Activated CD4-positive, alpha-beta T cell treated with anti-CD3 and anti-CD28 coated beads for 24 hours (primary cell): ENCODE results near the gene COPRS.
A peak's percentile ranks its signal among the peaks of the same experiment; 100 is the strongest.
"Not testable (repeated sequence)": the region's sequence is repeated elsewhere in the genome, so short reads cannot be mapped to it uniquely, and the experiment has no call there.

Experiments used
- DNase-seq, 2 donors: peaks; one replicate each; pipeline ENCODE4 v3.0.0-alpha.2; 2020; ENCODE audit warnings: low read depth in 2 of 2

COPRS gene

DNA sequence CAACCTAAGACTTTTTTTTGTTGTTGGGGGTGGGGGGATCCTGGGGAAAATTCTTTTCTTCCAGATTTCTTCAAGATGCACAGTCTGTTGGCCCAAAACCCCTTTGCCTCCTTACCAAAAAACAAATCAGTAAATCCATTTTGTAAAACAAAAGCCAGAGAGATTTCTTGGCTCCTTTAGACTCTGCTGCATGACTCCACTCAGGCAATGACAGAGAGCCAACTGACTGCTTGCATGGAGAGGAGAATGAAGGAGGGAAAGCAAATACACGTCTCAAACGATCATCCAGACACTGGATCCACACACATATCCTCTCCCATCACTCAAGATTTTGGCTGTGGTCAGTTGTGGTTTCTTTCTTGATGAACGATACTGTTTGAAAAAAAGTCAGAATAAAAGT lies 13.8 kb downstream of the COPRS start:
- DNase-seq = no peak

DNA sequence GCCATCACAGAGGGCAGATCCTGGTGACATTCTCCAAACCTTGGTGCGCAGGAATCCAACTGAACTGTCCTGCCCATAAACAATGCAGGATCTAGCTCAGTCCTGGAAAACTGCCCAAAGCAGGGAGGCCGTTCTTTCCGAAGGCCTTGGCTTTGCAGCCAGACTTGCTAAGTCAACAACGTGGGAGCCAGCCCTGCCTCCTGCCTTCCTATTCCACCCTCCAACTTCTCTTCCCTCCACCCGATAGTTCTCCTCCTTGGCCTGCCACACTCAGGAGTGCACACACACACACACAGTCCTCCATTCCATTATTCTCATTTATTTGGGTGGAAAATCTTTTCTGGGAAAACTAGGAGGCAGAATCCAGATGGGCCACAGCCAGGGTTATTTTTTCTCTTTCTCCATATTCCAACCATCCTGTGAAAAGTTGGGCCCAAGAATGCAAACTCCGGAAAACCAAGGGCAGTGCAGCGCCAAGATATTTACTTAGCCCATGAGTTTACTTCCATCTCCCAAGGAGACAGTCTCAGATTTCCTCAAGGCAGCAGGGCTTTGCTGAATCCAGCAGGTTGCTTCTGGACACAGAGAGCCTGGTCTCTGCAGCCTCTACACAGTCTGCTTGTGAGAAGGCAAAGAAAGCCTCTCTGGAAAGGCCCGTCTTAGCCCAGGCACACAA lies 15.8 kb downstream of the COPRS start:
- no peak for DNase-seq

DNA sequence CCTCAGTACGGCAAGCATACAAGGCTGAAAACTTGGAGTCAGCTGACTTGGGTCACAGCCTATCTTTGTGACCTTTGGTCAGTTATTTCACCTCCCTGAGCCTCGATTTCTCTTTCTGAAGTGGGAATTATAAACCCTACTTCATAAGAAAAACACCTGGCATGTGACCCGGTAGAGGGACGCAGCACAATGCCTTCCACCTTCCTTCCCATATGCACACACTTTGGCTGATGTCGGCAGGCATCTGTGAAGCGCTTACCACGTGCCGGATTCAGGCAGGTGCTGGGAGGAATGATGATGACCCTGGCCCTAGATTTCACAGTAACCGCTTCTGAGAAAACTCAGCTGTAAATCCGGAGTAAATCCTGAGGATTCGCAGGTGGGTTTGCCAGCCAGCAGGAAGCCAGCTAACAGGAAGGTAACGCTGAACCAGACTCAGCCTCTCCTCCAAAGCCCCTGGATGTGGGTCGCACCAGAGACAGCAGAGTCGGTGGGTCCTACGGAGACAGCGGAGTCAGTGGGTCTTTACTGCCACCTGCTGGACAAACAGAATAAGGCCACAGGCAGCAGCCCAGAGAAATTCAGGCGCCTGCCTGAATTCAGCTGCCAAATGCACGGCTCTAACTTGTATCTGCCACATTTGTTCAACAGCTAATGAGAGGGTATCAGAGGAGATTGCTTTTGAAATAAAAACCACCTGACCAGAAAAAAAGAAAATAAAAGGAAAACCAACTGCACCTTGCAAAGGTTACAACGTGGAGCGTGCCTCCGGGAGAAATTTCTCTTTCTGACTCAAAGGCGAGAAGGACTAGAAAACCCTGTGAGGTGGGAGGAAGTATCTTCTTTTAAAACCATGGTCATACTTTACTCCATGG lies 16.6 kb downstream of the COPRS start:
- peak; percentile 28 to 43 for DNase-seq

DNA sequence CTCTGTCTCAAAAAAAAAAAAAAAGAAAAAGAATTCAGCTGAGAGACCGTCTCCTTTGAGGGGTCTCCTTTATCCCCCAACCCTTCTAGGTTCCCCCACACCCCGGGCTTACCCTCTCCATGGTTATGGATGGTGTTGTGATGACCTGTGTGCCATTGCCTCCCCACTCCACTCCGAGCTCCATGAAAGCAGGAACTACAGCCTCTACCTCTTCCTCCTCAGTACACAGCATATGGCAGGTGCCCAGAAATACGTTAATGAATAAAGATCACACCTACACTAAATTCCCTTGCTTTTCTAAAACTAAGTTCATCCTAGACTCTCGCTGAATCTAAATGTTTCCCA lies 17.2 kb downstream of the COPRS start:
- DNase-seq = no peak

DNA sequence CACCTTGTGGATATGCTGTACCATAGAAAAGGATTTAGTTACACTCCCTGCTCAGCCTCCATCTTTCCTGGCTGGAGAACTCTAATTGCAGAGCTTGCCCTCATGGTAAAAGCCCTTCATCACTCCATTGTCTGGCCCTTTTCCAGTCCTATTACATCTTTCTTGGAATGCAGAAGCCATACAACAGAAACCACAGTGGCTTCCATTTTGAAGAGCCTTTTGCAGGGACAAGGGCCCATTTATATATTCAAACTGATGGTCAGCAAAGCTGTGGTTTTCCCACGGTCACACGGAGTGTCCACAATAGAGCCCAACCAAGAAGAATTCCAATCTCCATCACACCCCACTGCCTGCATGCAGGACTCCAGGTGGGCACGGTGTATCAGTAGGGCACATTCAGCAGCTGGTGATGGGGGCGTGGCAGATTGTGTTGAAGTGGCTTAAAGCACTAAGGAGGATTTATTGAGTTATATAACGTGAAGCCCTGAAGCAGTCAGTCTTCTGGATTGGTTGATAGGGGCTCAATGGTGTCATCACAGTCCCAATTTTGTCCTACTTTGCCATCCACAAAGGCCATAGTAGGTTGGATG lies 20.3 kb downstream of the COPRS start:
- DNase-seq = no peak

DNA sequence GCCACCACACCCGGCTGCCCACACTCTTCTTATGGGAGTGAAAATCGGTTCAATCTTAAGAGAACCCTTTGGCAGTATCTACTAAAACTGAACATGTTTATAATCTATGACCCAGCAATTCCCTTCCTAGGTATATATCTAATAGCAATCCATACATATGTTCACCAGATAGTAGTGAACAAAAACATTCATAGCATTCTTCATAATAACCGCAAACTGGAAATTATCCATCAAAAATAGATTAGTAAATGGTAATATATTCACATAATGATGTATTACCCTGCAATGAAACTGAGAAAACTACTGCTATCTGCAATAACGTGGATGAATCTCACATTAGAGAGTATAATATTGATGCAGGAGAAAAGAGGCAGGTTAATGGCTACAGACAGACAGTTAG lies 23.1 kb downstream of the COPRS start:
- DNase-seq = no peak

DNA sequence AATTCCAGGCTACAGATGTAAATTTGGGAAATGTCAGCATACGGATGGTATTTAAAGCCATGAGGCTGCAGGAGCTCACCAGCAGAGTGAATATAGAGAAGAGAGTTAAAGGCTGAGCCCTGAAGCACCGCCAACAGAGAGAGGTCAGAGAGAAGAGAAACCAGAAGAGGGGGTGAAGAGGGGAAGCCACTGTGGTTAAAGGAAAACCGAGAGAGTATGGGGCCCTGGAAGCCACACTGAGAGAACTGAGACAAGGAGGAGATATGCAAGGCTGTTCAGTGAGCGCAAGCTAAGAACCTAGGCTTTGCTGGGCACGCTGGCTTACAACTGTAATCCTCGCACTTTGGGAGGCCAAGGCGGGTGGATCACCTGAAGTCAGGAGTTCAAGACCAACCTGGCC lies 24.6 kb downstream of the COPRS start:
- no peak for DNase-seq

DNA sequence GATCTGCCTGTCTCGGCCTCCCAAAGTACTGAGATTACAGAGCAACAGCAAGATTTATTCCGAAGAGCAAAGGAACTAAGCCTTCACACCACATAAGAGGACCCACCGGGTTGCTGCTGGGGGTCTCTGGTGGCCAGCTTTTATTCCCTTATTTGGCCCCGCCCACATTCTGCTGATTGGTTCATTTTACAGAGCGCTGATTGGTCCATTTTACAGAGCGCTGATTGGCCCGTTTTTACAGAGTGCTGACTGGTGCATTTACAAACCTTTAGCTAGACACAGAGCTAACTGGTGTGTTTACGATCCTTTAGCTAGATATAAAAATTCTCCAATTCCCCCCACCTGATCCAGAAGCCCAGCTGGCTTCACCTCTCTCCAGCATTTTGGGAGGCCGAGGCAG lies 26.3 kb downstream of the COPRS start:
- DNase-seq = no peak

DNA sequence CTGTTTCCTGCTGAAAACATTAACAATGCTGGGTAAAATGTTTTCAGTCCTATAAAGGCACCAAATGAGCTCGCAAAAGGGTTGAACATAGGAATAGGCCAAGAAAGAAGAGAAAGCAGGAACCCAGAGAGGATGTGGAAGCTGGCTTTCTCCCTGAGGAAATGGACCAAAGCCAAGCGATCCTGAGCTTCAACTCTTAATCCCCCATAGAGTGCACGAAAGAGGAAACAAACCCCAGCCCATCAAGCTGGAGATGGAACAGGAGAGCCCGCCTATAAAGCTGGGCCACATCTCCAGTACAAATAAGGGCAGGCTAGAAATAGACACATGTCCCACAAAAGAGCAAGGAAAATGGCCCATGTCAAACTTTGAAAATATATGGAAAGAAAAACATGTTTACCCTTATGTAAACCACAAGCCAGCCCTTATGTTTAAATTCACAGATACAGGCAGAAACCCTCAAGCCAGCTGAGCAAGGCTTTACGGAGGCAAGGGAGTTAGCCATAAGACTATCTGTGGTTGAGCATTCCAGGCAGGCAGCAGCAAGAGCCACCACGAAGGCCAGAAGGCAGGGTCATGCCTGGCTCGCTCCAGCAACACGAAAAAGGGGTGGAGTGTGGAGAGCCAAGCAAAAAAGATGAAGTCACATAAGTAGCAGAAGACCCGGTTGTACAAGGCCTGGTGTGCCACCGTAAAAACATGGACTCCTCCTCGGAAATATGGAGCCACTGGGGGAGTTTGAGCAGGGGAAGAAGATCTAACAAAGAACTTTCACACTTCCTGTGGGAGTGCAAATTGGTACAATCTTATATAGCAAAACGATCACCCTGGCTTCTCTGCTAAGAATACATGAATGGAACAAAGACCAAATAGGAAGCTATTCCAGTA lies 27.8 kb downstream of the COPRS start:
- no peak for DNase-seq

DNA sequence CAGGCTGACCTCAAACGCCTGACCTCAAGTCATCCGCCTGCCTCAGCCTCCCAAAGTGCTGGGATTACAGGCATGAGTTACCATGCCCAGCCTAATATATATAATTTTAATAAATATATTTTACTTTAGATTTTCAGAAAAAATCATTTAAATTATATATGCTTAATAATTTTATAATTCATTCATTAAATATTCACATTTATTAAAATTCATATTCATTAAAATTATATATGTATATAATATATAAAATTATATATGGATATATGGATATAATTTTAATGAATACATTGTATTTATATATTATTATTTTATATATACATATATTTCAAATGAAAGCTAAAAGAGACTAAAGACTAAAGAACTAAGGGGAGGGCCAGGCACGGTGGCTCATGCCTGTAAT lies 29.4 kb downstream of the COPRS start:
- no peak for DNase-seq

DNA sequence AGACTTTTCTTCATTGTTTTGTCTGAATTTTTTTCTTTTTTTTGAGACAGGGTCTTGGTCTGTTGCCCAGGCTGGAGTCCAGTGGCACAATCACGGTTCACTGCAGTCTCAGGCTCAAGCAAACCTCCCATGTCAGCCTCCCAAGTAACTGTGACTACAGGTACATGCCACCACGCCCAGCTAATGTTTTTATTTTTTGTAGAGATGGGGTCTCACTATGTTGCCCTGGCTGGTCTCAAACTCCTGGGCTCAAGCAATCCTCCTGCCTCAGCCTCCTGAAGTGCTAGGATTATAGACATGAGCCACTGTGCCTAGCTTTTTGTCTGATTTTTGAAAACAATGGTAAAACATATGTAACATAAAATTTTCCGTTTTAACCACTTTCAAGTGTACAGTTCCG lies 30.1 kb downstream of the COPRS start:
- not testable (repeated sequence) for DNase-seq

DNA sequence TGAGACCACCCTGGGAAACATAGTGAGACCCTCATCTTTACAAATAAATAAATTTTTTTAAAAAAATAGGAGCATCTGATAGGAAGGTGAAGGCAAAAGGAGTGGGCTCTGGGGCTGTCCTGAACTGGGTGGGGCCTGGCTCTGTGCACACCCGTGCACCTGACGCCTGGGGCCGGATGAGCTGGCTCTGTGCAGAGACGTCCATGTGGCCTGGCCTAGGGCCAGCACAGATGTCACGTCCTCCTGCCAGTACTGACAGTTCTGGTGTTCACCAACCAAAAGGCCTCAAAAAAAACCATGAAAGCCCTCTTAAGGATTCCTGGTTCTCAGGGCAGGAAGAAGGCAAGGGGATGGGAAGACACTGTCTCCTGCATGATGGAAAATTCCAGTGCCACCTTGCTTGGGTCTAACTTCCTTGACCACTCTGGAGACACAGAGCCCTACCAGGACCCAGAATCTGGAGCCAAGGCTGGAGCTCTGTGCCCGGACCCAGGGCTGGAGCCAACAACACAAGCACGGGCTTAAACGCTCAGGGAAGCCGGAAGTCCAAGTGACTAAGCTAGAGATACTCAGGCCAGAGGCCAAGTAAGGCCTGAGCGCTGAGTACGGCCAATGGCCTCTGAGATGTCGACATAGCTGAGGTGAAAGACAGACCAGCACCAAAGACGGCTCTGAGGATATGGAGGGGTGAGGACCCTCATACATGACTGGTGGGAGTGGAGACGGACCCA lies 32.9 kb downstream of the COPRS start:
- DNase-seq = no peak

DNA sequence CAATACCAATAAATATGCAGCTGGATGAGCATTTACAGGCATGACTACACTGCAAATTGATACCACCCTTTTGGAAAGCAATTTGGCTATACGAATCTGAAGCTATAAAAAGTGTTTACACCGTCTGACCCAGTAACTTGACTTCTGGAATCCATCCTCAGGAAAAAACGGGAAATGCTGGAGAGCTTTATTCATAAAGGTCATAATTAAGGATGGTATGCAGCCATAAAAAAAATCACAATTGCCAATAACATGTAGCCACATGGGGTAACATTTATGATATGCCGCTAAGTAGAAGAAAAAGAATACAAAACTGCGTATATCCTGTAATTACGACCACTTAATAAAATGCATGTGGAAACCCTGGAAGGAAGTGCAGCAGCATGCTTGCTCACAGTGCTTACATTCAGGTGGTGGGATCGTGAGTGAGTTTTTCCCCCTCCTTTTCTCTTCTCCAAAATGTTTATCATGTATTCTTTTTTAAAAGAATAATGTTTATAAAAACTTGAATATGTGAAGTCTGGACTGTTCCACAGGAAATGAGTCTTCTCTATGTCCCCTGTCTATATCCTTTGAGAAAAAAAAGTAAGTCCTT lies 34.2 kb downstream of the COPRS start:
- DNase-seq = no peak

DNA sequence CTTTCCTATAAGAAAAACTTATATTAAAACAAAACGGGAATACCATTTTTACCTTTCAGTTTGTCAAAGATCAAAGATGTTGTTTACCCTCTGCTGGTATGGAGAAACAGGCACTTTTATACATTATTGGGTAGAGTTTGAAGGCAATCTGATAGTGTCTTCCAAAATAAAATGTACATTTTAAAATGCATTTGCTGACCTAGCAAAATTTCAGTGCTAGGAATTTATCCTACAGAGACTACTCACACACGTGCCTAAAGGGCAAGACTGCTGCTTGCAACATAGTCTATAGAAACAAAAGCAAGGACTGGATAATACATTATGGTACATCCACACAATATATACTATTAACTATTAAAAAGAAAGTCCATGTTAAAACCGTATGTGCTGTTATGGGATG lies 36.0 kb downstream of the COPRS start:
- no peak for DNase-seq

DNA sequence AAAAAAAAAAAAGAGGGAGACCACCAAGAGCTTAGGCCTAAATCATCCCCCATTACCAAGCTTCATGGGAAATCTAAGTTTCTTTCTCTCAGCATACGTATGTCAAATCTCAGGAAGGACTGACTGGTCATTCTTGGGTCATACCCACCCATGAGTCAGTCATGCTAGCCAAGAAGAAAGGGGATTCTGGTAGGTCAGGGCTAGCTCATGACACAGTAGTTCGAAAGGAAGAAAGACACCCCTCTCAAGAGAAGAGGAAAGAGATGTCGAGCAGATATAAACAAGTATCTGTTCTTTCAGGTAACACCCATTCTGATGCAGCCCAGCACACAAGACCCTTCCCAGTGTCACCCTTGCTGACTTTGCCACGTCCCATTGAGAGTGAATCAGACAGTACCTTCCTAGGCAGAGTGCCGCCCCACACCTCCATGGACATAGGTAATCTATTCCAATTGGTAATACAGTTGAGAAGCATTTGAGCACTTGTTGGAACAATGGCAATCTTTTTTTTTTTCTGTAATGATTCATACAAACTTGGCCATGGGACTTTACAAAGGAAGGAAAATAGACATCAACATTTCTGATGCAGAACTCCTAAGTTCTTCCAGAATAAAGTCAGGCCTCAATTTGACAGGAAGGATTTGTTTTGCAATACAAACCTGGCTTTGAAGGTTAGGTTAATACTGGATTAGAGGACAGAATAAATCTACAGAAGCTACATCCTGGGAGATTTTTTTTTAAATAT lies 38.2 kb downstream of the COPRS start:
- DNase-seq = no peak

DNA sequence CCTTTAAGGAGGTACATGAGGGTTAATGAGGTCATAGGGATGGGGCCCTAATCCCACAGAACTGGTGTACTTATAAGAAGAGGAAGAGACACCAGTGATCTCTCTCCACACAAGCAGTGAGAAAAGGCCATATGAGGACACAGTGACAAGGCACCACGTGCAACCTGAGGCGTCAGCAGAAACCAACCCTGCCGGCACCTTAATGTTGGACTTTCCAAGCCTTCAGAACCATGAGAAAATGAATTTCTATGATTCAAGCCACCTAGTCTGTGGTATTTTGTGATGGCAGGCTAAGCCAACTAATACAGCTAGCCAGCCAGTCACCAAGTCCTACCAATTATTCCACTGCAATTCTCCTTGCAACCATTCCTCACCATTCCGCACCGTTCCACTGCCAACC lies 39.5 kb downstream of the COPRS start:
- DNase-seq = no peak

DNA sequence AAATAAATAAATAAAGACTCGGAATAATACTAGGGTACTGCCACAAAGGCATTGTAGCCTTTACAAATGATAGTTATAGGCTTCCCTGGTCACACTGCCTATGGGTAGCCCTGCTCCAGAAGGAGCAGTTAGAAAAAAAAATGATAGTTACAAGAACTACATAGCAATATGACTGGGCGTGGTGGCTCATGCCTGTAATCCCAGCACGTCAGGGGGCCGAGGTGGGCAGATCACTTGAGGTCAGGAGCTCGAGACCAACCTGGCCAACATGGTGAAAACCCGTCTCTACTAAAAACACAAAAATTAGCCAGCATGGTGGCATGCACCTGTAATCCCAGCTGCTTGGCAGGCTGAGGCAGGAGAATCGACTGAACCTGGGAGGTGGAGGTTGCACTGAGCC lies 40.2 kb downstream of the COPRS start:
- not testable (repeated sequence) for DNase-seq

DNA sequence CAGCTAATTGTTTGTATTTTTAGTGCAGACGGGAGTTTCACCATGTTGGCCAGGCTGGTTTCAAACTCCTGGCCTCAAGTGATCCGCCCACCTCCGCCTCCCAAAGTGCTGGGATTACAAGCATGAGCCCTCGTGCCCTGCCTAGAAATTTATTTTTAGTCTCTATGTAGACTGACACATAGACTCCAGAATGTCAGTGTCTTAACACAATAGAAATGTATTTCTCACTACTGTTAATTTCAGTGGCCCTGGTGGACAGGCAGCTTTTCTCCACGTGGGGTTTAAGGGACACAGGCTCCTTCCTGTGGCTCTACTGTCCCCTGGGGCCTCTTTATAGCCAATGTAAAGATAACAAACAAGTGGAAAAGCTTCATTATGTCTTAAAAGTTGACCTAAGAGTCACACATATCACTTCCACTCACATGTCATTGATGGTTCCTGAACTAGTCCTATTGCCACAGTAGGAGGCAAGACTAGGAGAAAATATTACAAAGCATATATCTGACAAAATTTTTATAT lies 43.8 kb downstream of the COPRS start:
- DNase-seq = no peak

DNA sequence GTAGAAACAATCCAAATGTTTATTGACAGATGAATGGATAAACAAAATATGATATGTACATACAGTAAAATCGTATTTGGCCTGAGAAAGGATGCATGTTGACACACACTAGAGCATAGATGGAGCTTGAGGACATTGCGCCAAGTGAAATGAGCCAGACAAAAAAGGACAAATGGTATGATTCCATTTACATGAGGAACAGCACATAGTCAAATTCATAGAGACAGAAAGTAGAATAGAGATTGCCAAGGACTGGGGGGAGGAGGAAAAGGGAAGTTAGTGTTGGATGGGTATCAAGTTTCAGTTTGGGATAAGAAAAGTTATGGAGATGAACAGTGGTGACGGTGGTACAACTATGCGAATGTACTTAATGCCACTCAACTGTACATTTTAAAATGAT lies 47.9 kb downstream of the COPRS start:
- no peak for DNase-seq

DNA sequence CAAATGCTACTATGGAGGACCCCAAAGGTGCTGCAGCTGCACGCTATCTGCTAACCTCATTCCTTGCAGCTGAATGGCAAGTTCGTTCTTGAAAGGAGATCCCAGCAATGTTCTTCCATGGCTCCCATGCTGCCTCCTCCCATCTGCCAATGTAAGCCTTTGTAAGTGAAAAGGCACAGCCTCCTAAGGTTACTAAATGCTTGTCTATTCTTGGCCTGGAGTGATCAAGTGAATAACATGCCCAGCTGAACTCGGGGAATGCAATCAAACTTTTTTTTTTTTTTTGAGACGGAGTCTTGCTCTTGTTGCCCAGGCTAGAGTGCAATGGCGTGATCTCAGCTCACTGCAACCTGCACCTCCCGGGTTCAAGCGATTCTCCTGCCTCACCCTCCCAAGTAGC lies 49.2 kb downstream of the COPRS start:
- DNase-seq = not testable (repeated sequence)
